GM15510 (cell line): Measurements from ENCODE around the gene LANCL2.

ENCODE experiments used
- POLR2A ChIP-seq: IDR thresholded peaks from 3 replicates; pipeline ENCODE4 v1.6.1; 2011; ENCODE audit warnings: borderline replicate concordance; ENCODE audit not compliant: insufficient read length; ENCODE audit errors: extremely low read depth

LANCL2 gene

DNA sequence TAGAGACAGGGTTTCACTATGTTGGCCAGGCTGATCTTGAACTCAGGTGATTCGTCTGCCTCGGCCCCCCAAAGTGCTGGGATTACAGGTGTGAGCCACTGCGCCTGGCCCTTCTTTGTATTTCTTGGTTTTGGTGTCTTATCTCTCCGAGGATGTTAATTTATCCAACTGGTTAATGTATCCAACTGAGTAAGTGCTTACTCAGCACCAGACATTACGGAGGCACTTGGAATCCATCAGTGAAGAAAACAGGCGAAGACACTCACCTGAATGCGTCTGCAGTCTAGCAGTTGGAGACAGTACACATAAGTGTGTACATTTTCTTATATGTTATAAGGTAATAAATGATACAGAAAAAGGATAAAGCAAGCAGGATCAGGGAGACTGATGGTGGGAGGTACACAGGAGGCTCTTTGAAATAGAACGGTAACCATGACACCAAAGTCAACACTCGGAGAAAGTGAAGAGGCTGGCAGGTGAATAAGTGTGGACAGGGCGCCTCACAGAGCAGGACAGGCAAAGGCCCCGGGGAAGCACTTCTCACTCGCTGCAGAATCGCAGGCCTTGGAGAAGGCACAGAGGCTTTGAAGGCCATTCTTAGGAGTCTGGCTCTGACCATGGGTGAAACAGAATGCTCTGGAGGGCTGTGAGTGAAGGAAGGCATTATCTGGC lies 73.1 kb downstream of the LANCL2 start:
- TF ChIP-seq POLR2A, result no peak

DNA sequence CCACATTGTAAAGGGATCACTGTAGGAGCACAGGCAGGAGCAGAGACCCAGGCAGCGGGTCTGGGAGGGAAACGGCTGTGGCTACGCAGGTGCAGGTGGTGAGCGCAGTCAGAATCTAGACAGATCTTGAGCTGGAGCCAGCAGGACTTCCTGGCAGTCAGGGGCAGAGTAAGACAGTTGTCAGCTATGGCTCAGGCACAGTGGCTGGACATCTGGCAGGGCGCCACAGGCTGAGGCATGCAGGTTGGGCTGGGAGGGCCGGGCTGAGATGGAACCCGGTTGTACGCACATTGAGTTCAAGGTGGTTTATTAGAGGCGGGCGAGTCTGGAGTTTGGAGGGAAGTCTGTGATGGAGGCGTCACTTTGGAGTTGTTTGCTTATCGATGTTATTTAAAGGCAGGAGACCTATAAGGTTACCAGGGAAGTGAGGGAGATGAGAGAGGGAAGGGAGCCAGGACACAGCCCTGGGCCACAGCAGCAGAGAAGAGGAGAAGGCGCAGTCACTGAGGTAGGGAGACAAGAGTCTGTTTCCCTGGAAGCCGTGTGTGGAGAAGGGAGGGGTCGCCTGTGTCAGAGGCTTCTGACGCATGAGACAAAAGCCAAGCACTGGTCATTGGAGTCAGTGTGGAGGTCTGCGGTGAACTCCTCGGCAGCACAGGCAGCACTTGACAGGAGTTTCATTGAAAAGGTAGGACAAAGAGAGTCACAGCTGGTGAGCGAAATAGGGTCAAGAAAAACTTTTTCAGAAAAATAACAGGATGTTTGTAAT lies 73.8 kb downstream of the LANCL2 start:
- TF ChIP-seq POLR2A, result no peak

DNA sequence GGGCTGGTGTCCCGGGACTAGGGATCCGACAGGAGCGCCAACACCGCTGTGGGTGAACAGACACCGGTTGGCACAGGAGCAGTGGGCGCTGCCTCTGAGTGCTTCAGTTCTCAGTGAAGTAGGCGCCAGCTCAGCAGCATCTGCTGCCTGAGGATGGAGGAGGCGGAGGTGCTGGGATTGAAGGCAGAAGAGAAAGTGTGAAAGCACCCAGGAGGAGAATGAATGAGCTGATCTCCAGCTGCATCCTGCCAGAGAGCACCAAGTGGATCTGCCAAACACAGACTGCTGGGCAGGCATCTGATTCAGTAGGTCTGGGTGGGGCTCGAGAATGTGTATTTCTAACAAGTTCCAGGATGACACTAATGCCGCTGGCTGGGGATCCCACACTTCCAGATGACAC lies 74.5 kb downstream of the LANCL2 start:
- no peak for TF ChIP-seq POLR2A

DNA sequence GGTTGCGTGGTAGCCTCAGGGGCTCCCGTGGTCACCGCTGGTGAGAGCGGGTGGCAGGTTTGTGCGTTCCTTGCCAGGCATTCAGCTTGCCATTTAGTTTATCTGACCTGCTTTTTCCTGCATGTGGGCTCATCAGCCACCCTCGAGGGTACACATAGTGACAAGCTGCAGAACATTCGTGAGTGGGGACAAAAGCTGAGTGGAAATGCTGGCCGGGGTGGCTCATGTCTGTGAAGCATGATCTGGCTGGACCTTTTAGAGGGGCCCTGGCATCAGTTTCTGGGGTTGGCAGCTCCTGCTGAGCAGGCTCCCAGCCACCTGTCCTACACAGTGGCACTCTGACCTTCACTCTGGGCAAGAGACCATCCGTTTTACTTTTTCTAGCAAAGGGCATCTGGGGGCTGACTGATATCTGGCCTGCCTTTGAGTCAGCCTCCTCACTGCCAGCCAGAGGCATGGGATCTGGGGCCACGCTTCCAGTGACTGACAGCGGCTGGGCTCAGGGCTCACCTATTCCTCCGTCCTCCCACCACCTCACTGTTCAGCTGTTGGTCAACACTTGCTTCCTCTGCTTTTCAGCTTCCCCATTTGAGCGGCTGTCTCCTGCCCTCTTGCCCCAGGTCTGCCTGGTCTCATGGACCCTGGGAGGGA lies 75.0 kb downstream of the LANCL2 start:
- TF ChIP-seq POLR2A, result no peak

DNA sequence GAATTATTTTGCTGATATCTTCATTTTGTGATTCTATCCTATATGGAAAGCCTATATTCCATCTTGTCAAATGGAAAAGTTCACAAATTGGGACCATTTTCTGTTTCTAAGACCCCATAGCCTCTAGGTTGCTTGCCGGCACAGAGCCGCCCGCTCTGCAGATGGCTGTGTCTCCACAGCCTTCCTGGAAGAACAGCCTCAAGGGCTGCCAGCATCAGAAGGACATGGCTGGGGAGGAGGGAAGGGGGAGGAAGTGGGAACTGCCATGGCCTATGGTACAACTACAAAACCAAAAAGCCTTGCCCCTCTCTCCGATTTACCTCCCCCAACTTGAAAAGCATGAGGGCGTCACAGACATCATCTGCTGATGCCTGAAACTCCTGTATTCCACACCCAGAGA lies 75.9 kb downstream of the LANCL2 start:
- no peak for TF ChIP-seq POLR2A

DNA sequence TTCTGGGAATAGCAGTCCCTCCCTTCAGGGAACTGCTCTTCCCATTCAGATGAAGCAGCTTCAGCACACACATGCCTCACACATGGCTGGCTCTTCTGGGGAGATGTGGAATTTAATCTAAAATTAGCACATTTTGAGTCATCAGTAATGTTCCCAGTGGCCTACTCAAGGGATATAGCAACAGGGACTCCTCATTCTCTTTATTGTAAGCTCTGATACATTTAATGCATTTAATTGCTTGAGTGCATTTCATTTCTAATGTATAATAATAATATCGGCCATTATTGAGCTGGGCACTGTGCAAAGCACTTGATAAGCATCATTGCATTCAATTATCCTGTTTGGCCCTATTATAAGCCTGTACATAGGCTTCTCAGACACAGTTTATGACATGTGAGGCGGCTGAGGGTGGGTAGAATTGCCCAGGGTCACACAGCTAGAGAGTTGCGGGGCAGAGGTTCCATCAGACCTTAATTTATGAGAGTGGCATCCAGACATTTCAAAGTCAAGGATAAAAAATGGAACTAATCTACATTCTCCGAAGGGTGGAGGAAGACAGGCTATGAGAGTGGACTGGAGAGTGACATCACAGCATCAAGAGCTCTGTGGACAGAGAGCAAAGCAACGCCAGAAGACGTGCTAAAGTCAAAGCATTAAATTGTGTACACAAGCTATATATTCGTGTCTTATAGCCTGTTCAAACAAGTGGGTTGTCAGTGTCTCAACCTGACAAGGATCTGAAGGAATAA lies 76.8 kb downstream of the LANCL2 start:
- no peak for TF ChIP-seq POLR2A

DNA sequence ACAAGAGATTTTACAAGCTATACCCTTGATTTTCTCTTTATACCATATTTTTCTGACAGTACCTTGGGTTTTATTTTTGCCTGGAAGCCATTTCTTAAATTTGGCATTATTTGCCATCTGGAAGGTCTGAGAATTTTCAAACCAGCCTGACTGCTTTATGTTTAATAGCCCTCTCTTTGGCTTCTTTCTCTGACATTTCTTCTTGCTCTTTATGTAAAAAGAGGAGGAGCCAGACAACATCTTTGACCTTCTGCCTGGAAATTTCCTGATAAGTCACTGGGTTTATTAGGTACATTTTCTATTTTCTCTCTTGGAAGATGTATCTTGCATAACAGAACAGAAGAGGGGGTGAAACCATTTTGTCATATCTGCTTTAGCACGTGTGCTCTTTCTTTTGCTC lies 79.6 kb downstream of the LANCL2 start:
- no peak for TF ChIP-seq POLR2A

DNA sequence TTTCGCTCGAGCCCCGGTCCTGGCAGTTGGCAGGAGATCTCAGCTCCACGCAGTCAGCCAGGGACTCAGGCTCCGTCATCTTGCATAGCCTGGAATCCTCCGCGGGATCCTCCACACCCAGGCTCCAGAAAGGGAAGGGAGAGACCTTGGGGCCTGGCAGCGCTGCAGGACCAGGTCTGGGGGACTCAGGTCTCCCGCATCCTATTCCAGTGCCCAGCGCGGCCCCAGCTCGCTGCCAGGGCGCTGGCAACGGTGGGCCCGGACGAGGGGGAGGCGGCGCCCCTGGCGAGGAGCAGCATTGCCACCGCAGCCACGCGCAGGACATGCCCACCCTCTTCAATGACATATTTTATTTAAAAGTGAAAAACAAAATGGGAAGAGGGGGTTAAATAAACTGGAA lies 83.4 kb downstream of the LANCL2 start:
- TF ChIP-seq POLR2A, result no peak

DNA sequence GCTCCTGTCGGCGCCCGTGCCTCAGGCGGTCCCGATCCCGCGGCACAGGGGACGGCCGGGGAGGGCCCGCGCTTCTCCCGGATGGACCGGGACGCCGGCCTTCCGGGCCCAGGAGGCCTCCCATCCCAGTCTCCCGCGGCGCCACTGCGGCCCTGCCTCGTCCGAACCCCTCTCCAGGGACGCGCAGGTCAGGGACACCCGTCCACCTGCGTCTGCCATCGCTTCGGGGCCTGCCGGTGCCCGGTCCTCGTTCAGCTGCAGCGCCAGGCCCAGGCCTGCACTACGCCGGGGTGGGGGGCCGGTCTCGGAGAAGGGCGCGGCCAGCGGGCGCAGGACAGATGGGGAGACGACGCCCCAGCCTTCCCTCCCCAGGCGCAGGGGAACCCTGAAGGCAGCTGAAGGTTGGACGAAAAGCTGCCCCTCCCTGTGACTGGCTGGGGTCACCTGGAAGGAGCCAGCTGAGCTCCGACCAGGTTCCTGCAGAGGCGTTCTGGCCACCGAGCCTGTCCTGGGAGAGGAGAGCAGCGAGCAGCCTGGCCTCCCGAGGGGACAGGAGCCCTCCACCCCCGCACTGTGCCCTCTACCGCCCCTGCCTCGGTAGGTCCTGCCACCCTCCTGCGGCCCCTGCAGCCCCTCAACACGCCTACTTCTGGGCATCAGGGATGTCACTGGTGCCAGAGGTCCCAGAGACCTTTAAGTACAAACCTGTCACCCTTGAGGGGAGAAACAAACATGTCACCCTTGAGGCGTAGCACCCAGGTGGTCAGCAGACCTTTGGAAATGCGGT lies 84.3 kb downstream of the LANCL2 start:
- no peak for TF ChIP-seq POLR2A

DNA sequence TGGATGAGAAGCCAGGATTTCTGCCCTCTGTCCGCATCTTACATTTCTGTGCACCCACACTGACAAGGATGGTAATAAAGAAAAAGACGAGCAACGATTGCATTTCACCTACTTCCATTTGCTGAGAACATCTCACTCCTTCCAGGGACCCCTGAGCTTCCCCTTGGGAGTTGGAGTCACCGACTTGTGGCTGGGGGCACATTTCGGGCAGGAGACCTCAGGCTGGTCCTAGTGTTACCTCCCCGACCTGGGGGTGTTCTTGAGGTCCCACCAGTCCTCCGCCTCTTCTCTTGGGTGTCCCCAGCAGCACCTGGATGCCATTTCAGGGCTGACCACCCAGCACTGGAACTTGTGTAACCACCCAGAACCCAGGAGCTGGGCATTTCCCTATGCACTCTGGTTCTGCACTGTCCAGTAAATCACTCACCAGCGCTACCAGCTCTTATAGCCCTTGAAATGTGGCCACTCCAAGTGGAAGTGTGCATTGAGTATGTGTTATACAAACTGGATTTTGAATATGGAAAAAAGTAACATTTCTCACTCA lies 84.9 kb downstream of the LANCL2 start:
- TF ChIP-seq POLR2A, result no peak

DNA sequence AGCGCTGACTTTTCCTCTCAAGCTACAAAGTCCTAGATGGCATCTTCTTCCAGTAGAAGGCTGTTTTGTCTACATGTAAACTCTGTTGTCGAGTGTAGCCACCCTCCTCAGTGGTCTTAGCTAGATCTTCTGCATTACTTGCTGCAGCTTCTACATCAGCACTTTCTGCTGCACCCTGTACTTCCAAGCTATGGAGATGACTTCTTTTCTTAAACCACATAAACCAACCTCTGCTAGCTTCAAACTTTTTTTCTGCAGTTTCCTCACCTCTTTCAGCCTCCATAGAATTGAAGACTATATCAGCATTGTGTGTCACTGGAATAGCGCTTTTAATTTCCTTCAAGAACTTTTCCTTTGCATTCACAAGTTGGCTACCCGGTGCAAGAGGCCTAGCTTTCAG lies 87.8 kb downstream of the LANCL2 start:
- no peak for TF ChIP-seq POLR2A

DNA sequence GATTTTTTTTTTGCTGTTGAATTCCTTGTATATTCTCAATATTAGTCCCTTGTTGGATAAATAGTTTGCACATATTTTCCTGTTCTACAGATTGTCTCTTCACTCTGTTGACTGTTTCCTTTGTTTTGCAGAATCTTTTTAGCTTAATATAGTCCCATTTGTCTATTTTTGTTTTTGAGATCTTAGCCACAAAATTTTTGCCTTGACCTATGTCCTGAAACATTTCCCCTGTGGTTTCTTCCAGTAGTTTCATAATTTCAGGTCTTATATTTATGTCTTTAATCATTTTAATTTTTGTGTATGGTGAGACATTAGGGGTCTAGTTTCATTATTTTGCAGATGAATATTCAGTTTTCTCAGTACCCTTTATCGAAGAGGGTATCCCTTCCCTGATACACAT lies 92.7 kb downstream of the LANCL2 start:
- TF ChIP-seq POLR2A, result no peak

DNA sequence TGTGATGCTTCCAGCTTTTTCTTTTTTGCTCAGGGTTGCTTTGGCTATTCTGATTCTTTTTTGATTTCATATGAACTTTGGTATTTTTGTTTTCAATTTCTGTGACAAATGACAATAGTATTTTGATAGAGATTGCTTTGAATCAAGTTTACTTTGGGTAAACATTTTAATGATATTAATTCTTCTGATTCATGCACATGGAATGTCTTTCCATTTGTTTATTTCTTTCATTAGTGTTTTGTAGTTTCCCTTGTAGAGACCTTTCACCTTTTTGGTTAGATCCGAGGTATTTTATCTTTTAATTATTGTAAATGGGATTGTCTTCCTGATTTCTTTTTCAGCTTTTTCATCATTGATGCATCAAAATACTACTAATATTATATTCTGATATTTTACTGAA lies 93.2 kb downstream of the LANCL2 start:
- TF ChIP-seq POLR2A, result no peak

DNA sequence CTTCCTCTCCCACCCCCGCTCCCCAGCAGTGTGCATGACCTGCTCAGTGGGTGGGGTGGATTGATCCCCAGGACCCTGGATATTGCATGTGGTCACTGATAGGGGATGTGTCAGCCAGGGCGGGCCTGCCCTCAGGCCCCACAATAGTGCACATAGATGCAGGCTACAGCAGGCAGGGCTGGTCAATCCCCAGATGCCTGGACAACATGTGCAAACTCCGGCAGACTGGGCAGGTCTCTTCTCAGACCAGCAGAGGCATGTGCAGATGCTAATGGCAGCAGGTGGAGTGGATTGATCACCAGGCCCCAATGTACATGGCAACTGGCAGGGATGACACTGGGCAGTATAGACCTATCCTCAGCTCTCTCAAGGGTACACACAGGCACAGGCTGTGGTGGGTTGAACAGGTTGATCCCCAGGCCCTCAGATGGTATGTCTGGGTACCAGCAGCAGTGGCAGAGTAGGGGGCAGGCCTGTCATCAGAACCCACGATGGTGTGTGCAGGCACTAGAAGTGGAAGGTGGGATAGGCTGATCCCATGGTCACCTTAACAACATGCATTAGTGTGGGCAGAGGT lies 98.6 kb downstream of the LANCL2 start:
- no peak for TF ChIP-seq POLR2A
